GM23338 (cell line): ENCODE results near the gene C2orf81. TPM values are rescaled to one million over a fixed set of nuclear protein-coding genes. Genes with fewer than 3 reads are reported as not detected.

Experiments used
- EZH2 ChIP-seq: fragments of 200-600 bp; sonication (generic); IDR thresholded peaks from one replicate; pipeline ENCODE4 v1.8.0; 2017; ENCODE audit warnings: antibody characterized with exemption, mild to moderate bottlenecking, low read depth; ENCODE audit not compliant: unreplicated experiment
- EZH2phosphoT487 ChIP-seq: fragments of 200-600 bp; sonication (generic); IDR thresholded peaks from one replicate; pipeline ENCODE4 v1.8.1; 2018; ENCODE audit warnings: antibody characterized with exemption; ENCODE audit not compliant: unreplicated experiment
- JUNB ChIP-seq: IDR thresholded peaks from one replicate; pipeline ENCODE4 v1.6.1; 2016; ENCODE audit warnings: antibody characterized with exemption; ENCODE audit not compliant: unreplicated experiment
- POLR2AphosphoS5 ChIP-seq: IDR thresholded peaks from 2 replicates; pipeline ENCODE4 v1.6.1; 2016; ENCODE audit warnings: antibody characterized with exemption, low read depth
- ZNF114 ChIP-seq: fragments of 250-450 bp; sonication (Bioruptor Pico); IDR thresholded peaks from 2 replicates; pipeline ENCODE4 v1.5.0; 2020; ENCODE audit warnings: mild to moderate bottlenecking, moderate library complexity
- polyA plus RNA-seq: library from polyadenylated mRNA; unstranded; fragments of >200 nt; fragmentation: Nextera tagmentation; extraction: Ambion mirVana; gene quantifications from 2 replicates; pipeline ENCODE4 v1.2.1, GENCODE V29; 2016
- total RNA-seq: library from RNA; depleted of rRNA; stranded (reverse); fragments of >200 nt; shearing (Covaris generic); gene quantifications from 2 replicates; pipeline ENCODE4 v1.2.3, GENCODE V29; 2014
- TF ChIP-seq, protein P1 (sequence below): fragments of 250-450 bp; sonication (Bioruptor Pico); IDR thresholded peaks from 2 replicates; pipeline ENCODE4 v1.5.0; 2020; ENCODE audit warnings: mild to moderate bottlenecking, moderate library complexity
- TF ChIP-seq, protein P2 (sequence below): IDR thresholded peaks from one replicate; pipeline ENCODE4 v1.6.1; 2018; ENCODE audit warnings: antibody characterized with exemption; ENCODE audit not compliant: unreplicated experiment

C2orf81 gene
- total and polyA plus RNA-seq, 2 experiments from 2014 or later, result 3.8 to 4.6 TPM

DNA sequence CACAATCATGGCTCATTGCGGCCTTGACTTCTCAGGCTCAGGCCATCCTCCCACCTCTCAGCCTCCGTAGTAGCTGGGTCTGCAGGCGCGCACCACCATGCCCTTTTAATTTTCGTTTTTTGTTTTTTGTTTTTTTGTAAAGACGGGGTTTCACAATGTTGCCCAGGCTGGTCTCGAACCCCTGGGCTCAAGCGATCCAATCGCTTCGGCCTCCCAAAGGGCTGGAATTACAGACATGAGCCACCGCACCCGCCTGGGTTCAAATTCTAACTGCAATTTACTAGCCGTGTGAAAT lies 29.0 kb downstream of the C2orf81 start (continued):
- TF ChIP-seq, protein P1, sequence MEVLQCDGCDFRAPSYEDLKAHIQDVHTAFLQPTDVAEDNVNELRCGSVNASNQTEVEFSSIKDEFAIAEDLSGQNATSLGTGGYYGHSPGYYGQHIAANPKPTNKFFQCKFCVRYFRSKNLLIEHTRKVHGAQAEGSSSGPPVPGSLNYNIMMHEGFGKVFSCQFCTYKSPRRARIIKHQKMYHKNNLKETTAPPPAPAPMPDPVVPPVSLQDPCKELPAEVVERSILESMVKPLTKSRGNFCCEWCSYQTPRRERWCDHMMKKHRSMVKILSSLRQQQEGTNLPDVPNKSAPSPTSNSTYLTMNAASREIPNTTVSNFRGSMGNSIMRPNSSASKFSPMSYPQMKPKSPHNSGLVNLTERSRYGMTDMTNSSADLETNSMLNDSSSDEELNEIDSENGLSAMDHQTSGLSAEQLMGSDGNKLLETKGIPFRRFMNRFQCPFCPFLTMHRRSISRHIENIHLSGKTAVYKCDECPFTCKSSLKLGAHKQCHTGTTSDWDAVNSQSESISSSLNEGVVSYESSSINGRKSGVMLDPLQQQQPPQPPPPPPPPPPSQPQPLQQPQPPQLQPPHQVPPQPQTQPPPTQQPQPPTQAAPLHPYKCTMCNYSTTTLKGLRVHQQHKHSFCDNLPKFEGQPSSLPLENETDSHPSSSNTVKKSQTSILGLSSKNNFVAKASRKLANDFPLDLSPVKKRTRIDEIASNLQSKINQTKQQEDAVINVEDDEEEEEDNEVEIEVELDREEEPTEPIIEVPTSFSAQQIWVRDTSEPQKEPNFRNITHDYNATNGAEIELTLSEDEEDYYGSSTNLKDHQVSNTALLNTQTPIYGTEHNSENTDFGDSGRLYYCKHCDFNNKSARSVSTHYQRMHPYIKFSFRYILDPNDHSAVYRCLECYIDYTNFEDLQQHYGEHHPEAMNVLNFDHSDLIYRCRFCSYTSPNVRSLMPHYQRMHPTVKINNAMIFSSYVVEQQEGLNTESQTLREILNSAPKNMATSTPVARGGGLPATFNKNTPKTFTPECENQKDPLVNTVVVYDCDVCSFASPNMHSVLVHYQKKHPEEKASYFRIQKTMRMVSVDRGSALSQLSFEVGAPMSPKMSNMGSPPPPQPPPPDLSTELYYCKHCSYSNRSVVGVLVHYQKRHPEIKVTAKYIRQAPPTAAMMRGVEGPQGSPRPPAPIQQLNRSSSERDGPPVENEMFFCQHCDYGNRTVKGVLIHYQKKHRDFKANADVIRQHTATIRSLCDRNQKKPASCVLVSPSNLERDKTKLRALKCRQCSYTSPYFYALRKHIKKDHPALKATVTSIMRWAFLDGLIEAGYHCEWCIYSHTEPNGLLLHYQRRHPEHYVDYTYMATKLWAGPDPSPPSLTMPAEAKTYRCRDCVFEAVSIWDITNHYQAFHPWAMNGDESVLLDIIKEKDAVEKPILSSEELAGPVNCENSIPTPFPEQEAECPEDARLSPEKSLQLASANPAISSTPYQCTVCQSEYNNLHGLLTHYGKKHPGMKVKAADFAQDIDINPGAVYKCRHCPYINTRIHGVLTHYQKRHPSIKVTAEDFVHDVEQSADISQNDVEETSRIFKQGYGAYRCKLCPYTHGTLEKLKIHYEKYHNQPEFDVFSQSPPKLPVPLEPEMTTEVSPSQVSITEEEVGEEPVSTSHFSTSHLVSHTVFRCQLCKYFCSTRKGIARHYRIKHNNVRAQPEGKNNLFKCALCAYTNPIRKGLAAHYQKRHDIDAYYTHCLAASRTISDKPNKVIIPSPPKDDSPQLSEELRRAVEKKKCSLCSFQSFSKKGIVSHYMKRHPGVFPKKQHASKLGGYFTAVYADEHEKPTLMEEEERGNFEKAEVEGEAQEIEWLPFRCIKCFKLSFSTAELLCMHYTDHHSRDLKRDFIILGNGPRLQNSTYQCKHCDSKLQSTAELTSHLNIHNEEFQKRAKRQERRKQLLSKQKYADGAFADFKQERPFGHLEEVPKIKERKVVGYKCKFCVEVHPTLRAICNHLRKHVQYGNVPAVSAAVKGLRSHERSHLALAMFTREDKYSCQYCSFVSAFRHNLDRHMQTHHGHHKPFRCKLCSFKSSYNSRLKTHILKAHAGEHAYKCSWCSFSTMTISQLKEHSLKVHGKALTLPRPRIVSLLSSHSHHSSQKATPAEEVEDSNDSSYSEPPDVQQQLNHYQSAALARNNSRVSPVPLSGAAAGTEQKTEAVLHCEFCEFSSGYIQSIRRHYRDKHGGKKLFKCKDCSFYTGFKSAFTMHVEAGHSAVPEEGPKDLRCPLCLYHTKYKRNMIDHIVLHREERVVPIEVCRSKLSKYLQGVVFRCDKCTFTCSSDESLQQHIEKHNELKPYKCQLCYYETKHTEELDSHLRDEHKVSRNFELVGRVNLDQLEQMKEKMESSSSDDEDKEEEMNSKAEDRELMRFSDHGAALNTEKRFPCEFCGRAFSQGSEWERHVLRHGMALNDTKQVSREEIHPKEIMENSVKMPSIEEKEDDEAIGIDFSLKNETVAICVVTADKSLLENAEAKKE (CRISPR knock-in tag), result no peak
- TF ChIP-seq POLR2AphosphoS5 (no peak), JUNB (no peak), EZH2phosphoT487 (no peak), ZNF114 (CRISPR knock-in tag) (no peak), EZH2 (no peak)
- TF ChIP-seq, protein P2, sequence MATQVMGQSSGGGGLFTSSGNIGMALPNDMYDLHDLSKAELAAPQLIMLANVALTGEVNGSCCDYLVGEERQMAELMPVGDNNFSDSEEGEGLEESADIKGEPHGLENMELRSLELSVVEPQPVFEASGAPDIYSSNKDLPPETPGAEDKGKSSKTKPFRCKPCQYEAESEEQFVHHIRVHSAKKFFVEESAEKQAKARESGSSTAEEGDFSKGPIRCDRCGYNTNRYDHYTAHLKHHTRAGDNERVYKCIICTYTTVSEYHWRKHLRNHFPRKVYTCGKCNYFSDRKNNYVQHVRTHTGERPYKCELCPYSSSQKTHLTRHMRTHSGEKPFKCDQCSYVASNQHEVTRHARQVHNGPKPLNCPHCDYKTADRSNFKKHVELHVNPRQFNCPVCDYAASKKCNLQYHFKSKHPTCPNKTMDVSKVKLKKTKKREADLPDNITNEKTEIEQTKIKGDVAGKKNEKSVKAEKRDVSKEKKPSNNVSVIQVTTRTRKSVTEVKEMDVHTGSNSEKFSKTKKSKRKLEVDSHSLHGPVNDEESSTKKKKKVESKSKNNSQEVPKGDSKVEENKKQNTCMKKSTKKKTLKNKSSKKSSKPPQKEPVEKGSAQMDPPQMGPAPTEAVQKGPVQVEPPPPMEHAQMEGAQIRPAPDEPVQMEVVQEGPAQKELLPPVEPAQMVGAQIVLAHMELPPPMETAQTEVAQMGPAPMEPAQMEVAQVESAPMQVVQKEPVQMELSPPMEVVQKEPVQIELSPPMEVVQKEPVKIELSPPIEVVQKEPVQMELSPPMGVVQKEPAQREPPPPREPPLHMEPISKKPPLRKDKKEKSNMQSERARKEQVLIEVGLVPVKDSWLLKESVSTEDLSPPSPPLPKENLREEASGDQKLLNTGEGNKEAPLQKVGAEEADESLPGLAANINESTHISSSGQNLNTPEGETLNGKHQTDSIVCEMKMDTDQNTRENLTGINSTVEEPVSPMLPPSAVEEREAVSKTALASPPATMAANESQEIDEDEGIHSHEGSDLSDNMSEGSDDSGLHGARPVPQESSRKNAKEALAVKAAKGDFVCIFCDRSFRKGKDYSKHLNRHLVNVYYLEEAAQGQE, result no peak
